Pons (tissue), 1 donor: Measurements from ENCODE around the gene RTN1.

Source experiments
- DNase-seq: peaks from one replicate; pipeline ENCODE4 v3.0.0-alpha.2; 2016; ENCODE audit warnings: low spot score

RTN1 gene

GRCh38 chr14:59849411-59850130, 21.0 kb downstream of the RTN1 start:
- peak; percentile 17 for DNase-seq

- DNase-seq = no peak
These were observed 21.9 kb downstream of the RTN1 start for GRCh38 chr14:59848671-59849070.

- no peak for DNase-seq
These were observed 22.9 kb downstream of the RTN1 start for GRCh38 chr14:59847711-59848110.

GRCh38 chr14:59846595-59846994, 24.0 kb downstream of the RTN1 start:
- DNase-seq = no peak

- DNase-seq = no peak
These were observed 25.3 kb downstream of the RTN1 start for GRCh38 chr14:59845245-59845644.

GRCh38 chr14:59844186-59844812, 26.3 kb downstream of the RTN1 start:
- DNase-seq = no peak

GRCh38 chr14:59836116-59836515, 34.5 kb downstream of the RTN1 start:
- no peak for DNase-seq

- no peak for DNase-seq
These were observed 37.8 kb downstream of the RTN1 start for GRCh38 chr14:59832653-59833294.

- DNase-seq = no peak
These were observed 39.4 kb downstream of the RTN1 start for GRCh38 chr14:59831121-59831730.

GRCh38 chr14:59830338-59830734, 40.2 kb downstream of the RTN1 start:
- no peak for DNase-seq

GRCh38 chr14:59829469-59830337, 40.9 kb downstream of the RTN1 start:
- no peak for DNase-seq

- DNase-seq = no peak
These were observed 42.3 kb downstream of the RTN1 start for GRCh38 chr14:59828276-59828675.

GRCh38 chr14:59827401-59827800, 43.2 kb downstream of the RTN1 start:
- DNase-seq = no peak

GRCh38 chr14:59826150-59826549, 44.4 kb downstream of the RTN1 start:
- DNase-seq = no peak

- DNase-seq = no peak
These were observed 47.4 kb downstream of the RTN1 start for GRCh38 chr14:59823179-59823578.

GRCh38 chr14:59819446-59820088, 51.0 kb downstream of the RTN1 start:
- no peak for DNase-seq

- no peak for DNase-seq
These were observed 53.6 kb downstream of the RTN1 start for GRCh38 chr14:59816941-59817340.

GRCh38 chr14:59814988-59815387, 55.6 kb downstream of the RTN1 start:
- no peak for DNase-seq

- DNase-seq = no peak
These were observed 58.8 kb downstream of the RTN1 start for GRCh38 chr14:59811815-59812214.

- DNase-seq = no peak
These were observed 59.5 kb downstream of the RTN1 start for GRCh38 chr14:59811073-59811472.

GRCh38 chr14:59803052-59803540, 67.5 kb downstream of the RTN1 start:
- DNase-seq = no peak
